Gastrocnemius medialis (tissue), 4 donors: ENCODE data around the gene SCD5.

ENCODE experiments used
- CTCF ChIP-seq, 5 experiments: fragments of 450-650 bp in 3 of 5; fragments of 200-600 bp in 2 of 5; sonication (generic) in 2 of 5; IDR thresholded peaks in 4 of 5; conservative IDR thresholded peaks in 1 of 5; 1 replicate in 4 of 5; 2 replicates in 1 of 5; pipeline ENCODE4 v1.5.1; 2016 to 2019; ENCODE audit warnings: antibody characterized with exemption in 5 of 5, mild to moderate bottlenecking in 3 of 5, moderate library complexity in 3 of 5
- POLR2A ChIP-seq, 2 donors: fragments of 450-650 bp; IDR thresholded peaks; one replicate each; pipeline ENCODE4 v1.6.1; 2017; ENCODE audit warnings: antibody characterized with exemption in 2 of 2, mild to moderate bottlenecking in 2 of 2, moderate library complexity in 2 of 2

GRCh38 chr4:82650868-82651267 is 147.7 kb downstream of the SCD5 start:
- TF ChIP-seq CTCF (IDR thresholded peaks at IDR 0.05 in 4 of 5, conservative IDR thresholded peaks at IDR 0.05 in 1 of 5) (no peak), POLR2A (IDR thresholded peaks at IDR 0.05) (no peak)
